ENCODE measurements around the gene CDC42EP4. TPM values are rescaled to one million over a fixed set of nuclear protein-coding genes. Genes with fewer than 3 reads are reported as not detected.

CDC42EP4 gene
- total and polyA plus RNA-seq, 2 experiments from 2014 or later = 17.9 to 24.9 TPM

- Histone ChIP-seq H3K27me3 (no peaks in the 10 kb centered on the region), H3K4me3 (no peak overlapping the region), H3K36me3 (no peaks in the 10 kb centered on the region), H3K4me1 (ENCODE audit: low read depth) (peaks cover 14% of the 10 kb centered on the region), H3K27ac (no peak overlapping the region), H3K9me3 (ENCODE audit: low read depth) (no peaks in the 10 kb centered on the region)
- peak in 1 of 2 donors; percentile 52 for DNase-seq (ENCODE audit: low read depth in 1 of 2, low spot score in 1 of 2)
- TF ChIP-seq, protein P1, sequence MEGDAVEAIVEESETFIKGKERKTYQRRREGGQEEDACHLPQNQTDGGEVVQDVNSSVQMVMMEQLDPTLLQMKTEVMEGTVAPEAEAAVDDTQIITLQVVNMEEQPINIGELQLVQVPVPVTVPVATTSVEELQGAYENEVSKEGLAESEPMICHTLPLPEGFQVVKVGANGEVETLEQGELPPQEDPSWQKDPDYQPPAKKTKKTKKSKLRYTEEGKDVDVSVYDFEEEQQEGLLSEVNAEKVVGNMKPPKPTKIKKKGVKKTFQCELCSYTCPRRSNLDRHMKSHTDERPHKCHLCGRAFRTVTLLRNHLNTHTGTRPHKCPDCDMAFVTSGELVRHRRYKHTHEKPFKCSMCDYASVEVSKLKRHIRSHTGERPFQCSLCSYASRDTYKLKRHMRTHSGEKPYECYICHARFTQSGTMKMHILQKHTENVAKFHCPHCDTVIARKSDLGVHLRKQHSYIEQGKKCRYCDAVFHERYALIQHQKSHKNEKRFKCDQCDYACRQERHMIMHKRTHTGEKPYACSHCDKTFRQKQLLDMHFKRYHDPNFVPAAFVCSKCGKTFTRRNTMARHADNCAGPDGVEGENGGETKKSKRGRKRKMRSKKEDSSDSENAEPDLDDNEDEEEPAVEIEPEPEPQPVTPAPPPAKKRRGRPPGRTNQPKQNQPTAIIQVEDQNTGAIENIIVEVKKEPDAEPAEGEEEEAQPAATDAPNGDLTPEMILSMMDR (IDR thresholded peaks at IDR 0.05; ENCODE audit: low read depth, low read length) = no peak
These were observed 11.8 kb upstream of the CDC42EP4 start for GRCh38 chr17:73323409-73324159.

GRCh38 chr17:73320601-73321264 lies 8.9 kb upstream of the CDC42EP4 start:
- peak in 1 of 2 donors; percentile 38 for DNase-seq (ENCODE audit: low read depth in 1 of 2, low spot score in 1 of 2)
- Histone ChIP-seq H3K4me3 (no peak overlapping the region), H3K36me3 (no peaks in the 10 kb centered on the region), H3K27me3 (no peaks in the 10 kb centered on the region), H3K27ac (peak overlapping the region; percentile 72), H3K4me1 (ENCODE audit: low read depth) (peaks cover 21% of the 10 kb centered on the region), H3K9me3 (ENCODE audit: low read depth) (no peaks in the 10 kb centered on the region)
- TF ChIP-seq, protein P1 (IDR thresholded peaks at IDR 0.05; ENCODE audit: low read depth, low read length) = no peak

DNA sequence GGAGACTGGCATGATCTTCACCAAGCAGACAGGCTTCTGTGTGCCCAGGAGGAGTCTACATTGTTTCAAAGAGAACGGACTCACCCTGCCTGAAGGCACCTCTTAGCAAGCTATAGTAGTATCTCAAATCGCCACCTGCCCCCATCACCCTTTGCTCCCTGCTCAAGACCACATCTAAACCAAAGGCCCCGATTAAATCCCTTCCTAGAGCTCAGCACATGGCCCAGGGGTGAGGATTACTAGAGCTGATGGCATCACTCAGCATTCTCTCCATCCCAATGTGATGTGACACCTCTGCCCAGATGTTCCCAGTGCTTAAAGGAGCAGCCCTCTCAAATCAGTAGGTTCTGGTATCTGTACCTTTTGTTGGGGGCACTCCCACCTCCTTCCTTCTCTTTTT lies 8.0 kb upstream of the CDC42EP4 start:
- H3K36me3 ChIP-seq = no peaks in the 10 kb centered on the region
- TF ChIP-seq, protein P1 (IDR thresholded peaks at IDR 0.05; ENCODE audit: low read depth, low read length) = no peak
- no peak overlapping the region for H3K4me3 ChIP-seq
- H3K27ac ChIP-seq = no peak overlapping the region
- no peaks in the 10 kb centered on the region for H3K9me3 ChIP-seq (ENCODE audit: low read depth)
- DNase-seq (ENCODE audit: low read depth in 1 of 2, low spot score in 1 of 2) = no peak
- H3K4me1 ChIP-seq (ENCODE audit: low read depth) = peaks cover 21% of the 10 kb centered on the region
- H3K27me3 ChIP-seq = no peaks in the 10 kb centered on the region

GRCh38 chr17:73318836-73319235 lies 7.0 kb upstream of the CDC42EP4 start:
- TF ChIP-seq, protein P1 (IDR thresholded peaks at IDR 0.05; ENCODE audit: low read depth, low read length) = no peak
- DNase-seq (ENCODE audit: low read depth in 1 of 2, low spot score in 1 of 2) = no peak
- H3K4me1 ChIP-seq (ENCODE audit: low read depth) = peaks cover 20% of the 10 kb centered on the region
- no peaks in the 10 kb centered on the region for H3K27me3 ChIP-seq
- H3K27ac ChIP-seq = no peak overlapping the region
- no peaks in the 10 kb centered on the region for H3K9me3 ChIP-seq (ENCODE audit: low read depth)
- no peaks in the 10 kb centered on the region for H3K36me3 ChIP-seq
- no peak overlapping the region for H3K4me3 ChIP-seq

DNA sequence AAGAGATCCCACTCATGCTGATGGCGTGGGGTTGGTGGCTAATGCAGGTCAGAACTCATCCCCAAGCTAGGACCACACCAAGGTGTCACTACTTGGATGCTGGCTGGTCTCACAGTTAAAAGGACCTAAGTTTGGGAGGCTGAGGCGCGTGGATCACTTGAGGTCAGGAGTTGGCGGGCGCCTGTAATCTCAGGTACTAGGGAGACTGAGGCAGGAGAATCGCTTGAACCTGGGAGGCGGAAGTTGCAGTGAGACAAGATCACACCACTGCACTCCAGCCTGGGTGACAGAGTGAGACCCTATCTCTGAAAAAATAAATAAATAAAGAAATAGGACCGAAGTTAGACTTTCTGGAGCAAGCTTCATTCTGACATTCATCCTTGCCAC lies 6.6 kb upstream of the CDC42EP4 start:
- Histone ChIP-seq H3K4me1 (ENCODE audit: low read depth) (peaks cover 16% of the 10 kb centered on the region), H3K36me3 (no peaks in the 10 kb centered on the region), H3K9me3 (ENCODE audit: low read depth) (no peaks in the 10 kb centered on the region), H3K27ac (no peak overlapping the region), H3K27me3 (no peaks in the 10 kb centered on the region), H3K4me3 (no peak overlapping the region)
- TF ChIP-seq, protein P1 (IDR thresholded peaks at IDR 0.05; ENCODE audit: low read depth, low read length) = no peak
- DNase-seq (ENCODE audit: low read depth in 1 of 2, low spot score in 1 of 2) = no peak

Data from cardiac muscle cell (in vitro differentiated cells and primary cell).